Amniotic stem cell (primary cell): ENCODE measurements around the gene MOB2.
"Not testable (repeated sequence)": the region's sequence is repeated elsewhere in the genome, so short reads cannot be mapped to it uniquely, and the experiment has no call there.

Experiments used
- DNase-seq: peaks from one replicate; lab custom pipeline; 2025; lab: John Stamatoyannopoulos, UW

The MOB2 gene

GRCh38 chr11:1440066-1440465 lies 46.5 kb downstream of the MOB2 start:
- no peak for DNase-seq

- no peak for DNase-seq
These were observed 47.2 kb downstream of the MOB2 start for GRCh38 chr11:1439341-1439740.

- no peak for DNase-seq
These were observed 47.6 kb downstream of the MOB2 start for GRCh38 chr11:1438967-1439330.

- no peak for DNase-seq
These were observed 48.2 kb downstream of the MOB2 start for GRCh38 chr11:1438261-1438966.

- peak; percentile 9 for DNase-seq
These were observed 49.1 kb downstream of the MOB2 start for GRCh38 chr11:1437500-1437899.

GRCh38 chr11:1436468-1437039 lies 50.0 kb downstream of the MOB2 start:
- no peak for DNase-seq

- DNase-seq, result no peak
These were observed 50.6 kb downstream of the MOB2 start for GRCh38 chr11:1435820-1436467.

- DNase-seq, result not testable (repeated sequence)
These were observed 51.1 kb downstream of the MOB2 start for GRCh38 chr11:1435479-1435819.

GRCh38 chr11:1433977-1434640 lies 52.5 kb downstream of the MOB2 start:
- no peak for DNase-seq

- no peak for DNase-seq
These were observed 53.0 kb downstream of the MOB2 start for GRCh38 chr11:1433568-1433967.

- no peak for DNase-seq
These were observed 57.7 kb downstream of the MOB2 start for GRCh38 chr11:1428762-1429316.

GRCh38 chr11:1425439-1425838 lies 61.1 kb downstream of the MOB2 start:
- no peak for DNase-seq

- no peak for DNase-seq
These were observed 61.6 kb downstream of the MOB2 start for GRCh38 chr11:1425006-1425405.

- not testable (repeated sequence) for DNase-seq
These were observed 63.2 kb downstream of the MOB2 start for GRCh38 chr11:1423406-1423805.

- DNase-seq, result no peak
These were observed 63.6 kb downstream of the MOB2 start for GRCh38 chr11:1422981-1423380.

- DNase-seq, result no peak
These were observed 64.1 kb downstream of the MOB2 start for GRCh38 chr11:1422481-1422880.

- DNase-seq, result no peak
These were observed 65.3 kb downstream of the MOB2 start for GRCh38 chr11:1421291-1421690.

GRCh38 chr11:1419811-1420210 lies 66.8 kb downstream of the MOB2 start:
- DNase-seq, result no peak
